Measurements from ENCODE around the gene EFCAB6.

Gene EFCAB6

DNA sequence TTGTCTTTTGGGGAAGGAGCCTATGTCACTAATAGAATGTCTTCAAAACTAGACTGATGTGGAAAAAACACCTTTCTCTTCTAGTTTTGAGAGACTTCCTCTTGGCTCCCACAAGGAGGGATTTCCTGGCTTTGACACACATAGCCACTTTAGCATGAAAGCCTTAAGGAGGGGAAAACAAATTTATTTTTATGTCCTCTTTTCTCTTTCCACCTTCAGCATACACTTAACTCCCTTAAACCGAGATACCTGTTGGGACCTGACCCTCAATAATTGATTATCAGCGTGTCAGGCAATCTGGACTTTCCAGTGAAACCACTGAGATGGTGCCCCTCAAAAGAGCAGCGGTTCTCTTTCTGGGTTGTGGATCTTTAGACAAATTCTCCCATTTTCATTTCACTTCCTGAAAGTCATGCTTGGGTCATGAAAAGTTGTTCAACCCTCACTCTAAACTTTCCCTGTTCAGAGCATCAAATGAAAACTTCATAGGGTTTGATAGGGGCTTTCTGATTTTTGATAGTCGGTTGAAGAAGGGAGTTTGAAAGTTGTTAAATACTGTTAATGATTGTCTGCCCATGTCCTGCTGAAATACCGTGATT, 9.1 kb downstream of the EFCAB6 start:
- H3K27ac ChIP-seq, result no peak overlapping the region
- ChIA-PET CTCF (interaction anchor here (0.6 kb wide), 1 partner anchor 31 kb away, joined by 5 read pairs; no protein-coding TSS in a partner anchor), POLR2A (ENCODE audit: low non-redundant PET) (no interaction called here)
- no peak for DNase-seq (ENCODE audit: low spot score)
- TF ChIP-seq, protein P1, sequence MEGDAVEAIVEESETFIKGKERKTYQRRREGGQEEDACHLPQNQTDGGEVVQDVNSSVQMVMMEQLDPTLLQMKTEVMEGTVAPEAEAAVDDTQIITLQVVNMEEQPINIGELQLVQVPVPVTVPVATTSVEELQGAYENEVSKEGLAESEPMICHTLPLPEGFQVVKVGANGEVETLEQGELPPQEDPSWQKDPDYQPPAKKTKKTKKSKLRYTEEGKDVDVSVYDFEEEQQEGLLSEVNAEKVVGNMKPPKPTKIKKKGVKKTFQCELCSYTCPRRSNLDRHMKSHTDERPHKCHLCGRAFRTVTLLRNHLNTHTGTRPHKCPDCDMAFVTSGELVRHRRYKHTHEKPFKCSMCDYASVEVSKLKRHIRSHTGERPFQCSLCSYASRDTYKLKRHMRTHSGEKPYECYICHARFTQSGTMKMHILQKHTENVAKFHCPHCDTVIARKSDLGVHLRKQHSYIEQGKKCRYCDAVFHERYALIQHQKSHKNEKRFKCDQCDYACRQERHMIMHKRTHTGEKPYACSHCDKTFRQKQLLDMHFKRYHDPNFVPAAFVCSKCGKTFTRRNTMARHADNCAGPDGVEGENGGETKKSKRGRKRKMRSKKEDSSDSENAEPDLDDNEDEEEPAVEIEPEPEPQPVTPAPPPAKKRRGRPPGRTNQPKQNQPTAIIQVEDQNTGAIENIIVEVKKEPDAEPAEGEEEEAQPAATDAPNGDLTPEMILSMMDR (conservative IDR thresholded peaks at IDR 0.05; ENCODE audit: low read depth), result no peak

DNA sequence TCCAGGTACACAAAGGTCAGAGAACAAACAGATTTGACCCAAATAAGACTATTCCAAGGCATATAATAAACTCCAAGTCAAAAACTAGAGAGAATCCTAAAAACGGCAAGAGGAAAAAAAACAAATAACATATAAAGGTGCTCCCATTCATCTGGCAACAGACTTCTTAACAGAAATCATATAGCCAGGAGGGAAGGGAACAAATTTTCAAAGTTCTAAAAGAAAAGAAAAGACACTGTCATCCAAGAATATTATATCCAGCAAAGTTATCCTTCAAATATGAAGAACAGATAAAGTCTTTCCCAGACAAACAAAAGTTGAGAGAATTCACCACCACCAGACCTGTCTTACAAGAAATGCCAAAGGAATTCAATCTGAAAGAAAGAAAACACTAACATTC, 11.1 kb downstream of the EFCAB6 start:
- ChIA-PET POLR2A (ENCODE audit: low non-redundant PET) (no interaction called here), CTCF (interaction anchor here (0.6 kb wide), 1 partner anchor 18 kb away, joined by 3 read pairs; no protein-coding TSS in a partner anchor)
- TF ChIP-seq, protein P1 (conservative IDR thresholded peaks at IDR 0.05; ENCODE audit: low read depth), result no peak
- H3K27ac ChIP-seq, result no peak overlapping the region
- DNase-seq (ENCODE audit: low spot score), result no peak

DNA sequence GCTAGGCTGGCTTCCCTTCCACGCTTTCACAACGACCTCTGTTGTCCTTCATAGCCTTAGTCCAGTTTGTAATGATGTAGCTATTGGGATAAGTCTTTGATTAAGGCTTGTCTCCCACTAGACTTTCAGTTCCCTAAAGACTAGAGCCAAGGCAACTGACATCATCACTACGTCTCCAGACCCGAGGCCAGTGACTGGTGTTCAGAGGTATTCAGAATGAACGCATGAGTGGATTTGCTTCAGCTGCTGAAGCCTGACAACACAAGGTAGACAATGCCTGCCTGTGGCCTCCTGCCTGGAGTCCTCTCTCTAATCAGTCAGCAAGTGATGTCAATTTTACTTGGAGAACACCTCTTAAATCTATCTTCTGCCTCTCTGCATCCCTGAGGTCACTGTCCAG, 13.6 kb downstream of the EFCAB6 start:
- H3K27ac ChIP-seq, result no peak overlapping the region
- ChIA-PET CTCF (no interaction called here), POLR2A (ENCODE audit: low non-redundant PET) (no interaction called here)
- no peak for DNase-seq (ENCODE audit: low spot score)
- TF ChIP-seq, protein P1 (conservative IDR thresholded peaks at IDR 0.05; ENCODE audit: low read depth), result no peak

DNA sequence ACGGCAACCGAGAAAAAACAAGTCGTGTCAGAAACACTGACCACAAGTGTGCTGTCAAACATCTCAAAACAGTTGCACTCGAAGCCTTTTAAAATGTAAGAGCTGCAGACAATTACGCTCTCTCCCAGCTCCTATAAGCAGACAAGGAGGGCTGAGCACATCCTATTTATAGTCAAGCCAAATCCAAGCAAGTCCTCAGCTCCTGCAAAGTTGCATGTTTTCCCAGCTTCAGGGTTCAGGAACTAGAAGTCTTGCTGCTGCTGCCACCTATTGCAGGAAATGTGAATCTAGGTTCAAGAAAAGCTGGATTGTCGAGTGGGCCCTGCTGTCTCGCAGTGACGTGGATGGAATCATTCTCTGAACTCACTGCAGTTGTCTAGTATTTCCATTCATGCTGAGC, 15.5 kb downstream of the EFCAB6 start:
- ChIA-PET CTCF (interaction anchor here (0.6 to 1.1 kb wide), 3 partner anchors 130 to 411 kb away, joined by 3 to 4 read pairs (median 4); no protein-coding TSS in a partner anchor), POLR2A (ENCODE audit: low non-redundant PET) (no interaction called here)
- no peak overlapping the region for H3K27ac ChIP-seq
- TF ChIP-seq, protein P1 (conservative IDR thresholded peaks at IDR 0.05; ENCODE audit: low read depth), result 0 out of 2 replicates have a peak, but pooled peaks have one; percentile 16
- DNase-seq (ENCODE audit: low spot score), result no peak

DNA sequence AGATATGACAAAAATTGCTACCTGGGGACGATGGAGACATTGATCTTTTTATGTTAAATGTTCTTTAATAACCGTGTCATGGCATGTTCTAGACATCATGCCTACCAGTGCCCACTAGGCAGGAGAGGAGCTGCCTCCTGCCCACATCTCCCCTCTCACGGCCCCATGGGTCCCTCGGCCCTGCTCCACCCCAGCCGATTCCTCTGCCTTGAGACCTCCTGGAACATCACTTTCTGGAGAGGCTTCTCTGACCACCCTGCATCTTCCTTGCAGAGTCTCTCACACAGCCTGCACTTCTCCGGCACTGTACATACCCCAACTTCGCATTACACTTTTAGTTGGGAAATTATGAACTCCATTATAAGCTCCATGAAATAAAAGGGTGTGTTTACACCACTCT, 16.8 kb downstream of the EFCAB6 start:
- DNase-seq (ENCODE audit: low spot score), result no peak
- POLR2A ChIA-PET (ENCODE audit: low non-redundant PET), result no interaction called here
- TF ChIP-seq, protein P1 (conservative IDR thresholded peaks at IDR 0.05; ENCODE audit: low read depth), result no peak
- no peak overlapping the region for H3K27ac ChIP-seq
- CTCF ChIA-PET, result no interaction called here

DNA sequence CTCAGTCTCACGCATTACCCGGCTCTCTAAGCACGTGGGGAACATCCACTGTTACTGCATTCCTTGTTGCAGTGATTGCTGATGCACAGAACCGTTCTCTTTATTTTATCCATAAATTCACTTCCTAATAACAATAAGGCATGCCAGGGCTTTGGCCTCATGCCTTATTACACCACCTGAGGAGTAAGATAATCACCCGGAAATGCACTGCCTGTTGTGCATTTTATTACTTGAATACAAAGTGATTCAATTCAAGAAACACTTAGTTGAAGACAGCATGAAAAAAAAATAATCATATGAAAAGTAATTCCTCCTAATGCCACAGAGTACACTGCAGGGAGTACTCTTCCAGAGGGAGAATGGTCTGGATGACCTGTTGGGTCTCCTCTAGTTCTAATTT, 19.2 kb downstream of the EFCAB6 start:
- H3K27ac ChIP-seq, result no peak overlapping the region
- TF ChIP-seq, protein P1 (conservative IDR thresholded peaks at IDR 0.05; ENCODE audit: low read depth), result no peak
- DNase-seq (ENCODE audit: low spot score), result no peak
- POLR2A ChIA-PET (ENCODE audit: low non-redundant PET), result no interaction called here
- CTCF ChIA-PET, result no interaction called here

Data from RWPE1 (cell line).